Measurements from ENCODE around the gene SMC1B.

DNA sequence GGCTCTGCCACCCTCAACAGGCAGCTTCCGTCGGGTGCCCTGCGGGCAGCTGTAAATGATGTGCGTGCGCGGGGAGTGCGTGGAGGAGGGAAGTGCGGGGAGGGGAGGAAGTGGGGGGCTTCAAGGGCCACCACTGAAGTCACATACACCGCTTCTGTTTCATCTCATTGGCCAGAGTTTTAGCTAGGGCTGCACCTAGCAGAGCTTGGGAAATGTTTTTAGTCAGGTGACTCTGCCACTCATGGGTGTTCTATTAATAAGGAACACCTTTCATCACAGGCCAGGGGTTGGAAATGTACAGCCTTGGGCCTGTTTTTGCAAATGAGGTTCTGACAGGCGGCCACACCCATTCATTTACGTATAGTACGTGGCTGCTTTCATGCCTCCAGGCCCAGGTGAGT is 89.1 kb downstream of the SMC1B start:
- TF ChIP-seq, protein P1, sequence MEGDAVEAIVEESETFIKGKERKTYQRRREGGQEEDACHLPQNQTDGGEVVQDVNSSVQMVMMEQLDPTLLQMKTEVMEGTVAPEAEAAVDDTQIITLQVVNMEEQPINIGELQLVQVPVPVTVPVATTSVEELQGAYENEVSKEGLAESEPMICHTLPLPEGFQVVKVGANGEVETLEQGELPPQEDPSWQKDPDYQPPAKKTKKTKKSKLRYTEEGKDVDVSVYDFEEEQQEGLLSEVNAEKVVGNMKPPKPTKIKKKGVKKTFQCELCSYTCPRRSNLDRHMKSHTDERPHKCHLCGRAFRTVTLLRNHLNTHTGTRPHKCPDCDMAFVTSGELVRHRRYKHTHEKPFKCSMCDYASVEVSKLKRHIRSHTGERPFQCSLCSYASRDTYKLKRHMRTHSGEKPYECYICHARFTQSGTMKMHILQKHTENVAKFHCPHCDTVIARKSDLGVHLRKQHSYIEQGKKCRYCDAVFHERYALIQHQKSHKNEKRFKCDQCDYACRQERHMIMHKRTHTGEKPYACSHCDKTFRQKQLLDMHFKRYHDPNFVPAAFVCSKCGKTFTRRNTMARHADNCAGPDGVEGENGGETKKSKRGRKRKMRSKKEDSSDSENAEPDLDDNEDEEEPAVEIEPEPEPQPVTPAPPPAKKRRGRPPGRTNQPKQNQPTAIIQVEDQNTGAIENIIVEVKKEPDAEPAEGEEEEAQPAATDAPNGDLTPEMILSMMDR (IDR thresholded peaks at IDR 0.05), result no peak
- TF ChIP-seq ZFX (IDR thresholded peaks at IDR 0.05; ENCODE audit: borderline replicate concordance), result no peak

All from 22Rv1 (cell line).